OCI-LY1 (cell line): Measurements from ENCODE around the gene NECAB2.

Experiments
- H2AFZ ChIP-seq: fragments of 200-600 bp; sonication (generic), shearing (Covaris generic); 2 replicates; pipeline ENCODE4 v1.6.0; 2014; ENCODE audit warnings: antibody characterized with exemption, mild to moderate bottlenecking, low read length
- H3F3A ChIP-seq: fragments of 200-600 bp; sonication (generic), shearing (Covaris generic); 2 replicates; pipeline ENCODE4 v1.6.0; 2014; ENCODE audit warnings: mild to moderate bottlenecking, antibody characterized with exemption, low read length, moderate library complexity; ENCODE audit not compliant: insufficient read depth
- H3K27ac ChIP-seq: fragments of 200-600 bp; sonication (generic); 2 replicates; pipeline ENCODE4 v1.5.1; 2014; ENCODE audit warnings: low read length, mixed run types, mild to moderate bottlenecking, low read depth; ENCODE audit not compliant: poor library complexity, severe bottlenecking
- H3K27me3 ChIP-seq: fragments of 200-600 bp; sonication (generic); 2 replicates; pipeline ENCODE4 v1.6.0; 2014; ENCODE audit warnings: antibody characterized with exemption, mild to moderate bottlenecking, low read length, moderate library complexity; ENCODE audit not compliant: insufficient read depth
- H3K36me3 ChIP-seq: fragments of 200-600 bp; sonication (generic); 2 replicates; pipeline ENCODE4 v1.6.1; 2014; ENCODE audit warnings: mild to moderate bottlenecking, antibody characterized with exemption, low read length, moderate library complexity, mixed read lengths; ENCODE audit not compliant: insufficient read depth
- H3K4me1 ChIP-seq: fragments of 200-600 bp; sonication (generic); 2 replicates; pipeline ENCODE4 v1.5.1; 2014; ENCODE audit warnings: mild to moderate bottlenecking, low read length, moderate library complexity; ENCODE audit not compliant: insufficient read depth, severe bottlenecking
- H3K4me2 ChIP-seq: fragments of 200-600 bp; sonication (generic), shearing (Covaris generic); 2 replicates; pipeline ENCODE4 v1.6.1; 2014; ENCODE audit warnings: low read length
- H3K4me3 ChIP-seq: fragments of 200-600 bp; sonication (generic); 2 replicates; pipeline ENCODE4 v1.5.1; 2014; ENCODE audit warnings: low read length, low read depth, mild to moderate bottlenecking, mixed read lengths; ENCODE audit not compliant: poor library complexity, severe bottlenecking
- H3K79me2 ChIP-seq: fragments of 200-600 bp; shearing (Covaris generic); 2 replicates; pipeline ENCODE4 v1.6.1; 2016; ENCODE audit warnings: mixed run types, low read length, mixed read lengths; ENCODE audit not compliant: insufficient read depth
- H3K9ac ChIP-seq: fragments of 200-600 bp; sonication (generic), shearing (Covaris generic); 2 replicates; pipeline ENCODE4 v1.6.1; 2014; ENCODE audit warnings: mild to moderate bottlenecking, low read length, mixed read lengths
- H3K9me2 ChIP-seq: fragments of 200-600 bp; sonication (generic), shearing (Covaris generic); 2 replicates; pipeline ENCODE4 v1.6.1; 2014; ENCODE audit warnings: low read depth, mild to moderate bottlenecking, low read length, mixed read lengths
- H3K9me3 ChIP-seq: fragments of 200-600 bp; shearing (Covaris generic); 2 replicates; pipeline ENCODE4 v1.6.1; 2014; ENCODE audit warnings: low read length, mixed read lengths
- H4K20me1 ChIP-seq: fragments of 200-600 bp; sonication (generic), shearing (Covaris generic); 2 replicates; pipeline ENCODE4 v1.6.0; 2016; ENCODE audit warnings: mild to moderate bottlenecking, low read length; ENCODE audit not compliant: insufficient read depth
- CTCF ChIP-seq: fragments of 200-600 bp; sonication (generic), shearing (Covaris generic); IDR thresholded peaks from 2 replicates; pipeline ENCODE4 v1.5.1; 2017; ENCODE audit warnings: mild to moderate bottlenecking, antibody characterized with exemption, low read length, moderate library complexity, mixed read lengths
- EZH2 ChIP-seq: fragments of 200-600 bp; sonication (generic), shearing (Covaris generic); IDR thresholded peaks from 2 replicates; pipeline ENCODE4 v1.8.0; 2017; ENCODE audit warnings: borderline replicate concordance, mixed run types, mild to moderate bottlenecking, antibody characterized with exemption, low read length, moderate library complexity, mixed read lengths

NECAB2 gene

DNA sequence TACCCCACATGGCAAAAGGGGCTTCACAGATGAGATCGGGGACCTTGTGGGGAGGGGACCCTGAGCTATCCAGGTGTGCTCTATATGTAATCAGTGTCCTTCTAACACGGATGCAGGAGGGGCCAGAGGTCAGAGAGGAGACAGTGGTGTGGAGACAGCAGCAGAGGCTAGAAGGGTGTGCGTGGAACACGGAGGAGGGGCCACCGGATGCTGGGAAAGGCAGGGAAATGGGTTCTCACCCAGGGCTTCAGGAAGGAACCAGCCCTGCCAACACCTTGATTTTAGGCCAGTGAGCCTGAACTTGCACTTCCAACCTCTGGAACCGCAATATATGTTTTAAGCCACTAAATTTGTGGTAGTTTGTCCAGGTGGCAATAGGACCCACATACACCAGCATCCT lies 79.2 kb downstream of the NECAB2 start:
- Histone ChIP-seq H3K36me3 (peaks cover 8% of the 10 kb centered on the region), H3K27ac (no peak overlapping the region), H3K4me2 (no peak overlapping the region), H4K20me1 (no peaks in the 10 kb centered on the region), H3K4me1 (no peaks in the 10 kb centered on the region), H3K9me3 (no peaks in the 10 kb centered on the region), H3K4me3 (no peak overlapping the region), H3K9ac (no peak overlapping the region), H2AFZ (no peak overlapping the region), H3K27me3 (no peaks in the 10 kb centered on the region), H3F3A (no peaks in the 10 kb centered on the region), H3K79me2 (no peaks in the 10 kb centered on the region), H3K9me2 (no peaks in the 10 kb centered on the region)
- TF ChIP-seq CTCF (no peak), EZH2 (no peak)

- no peak overlapping the region for H3K27ac ChIP-seq
- no peak overlapping the region for H3K9ac ChIP-seq
- no peak overlapping the region for H2AFZ ChIP-seq
- no peaks in the 10 kb centered on the region for H4K20me1 ChIP-seq
- H3K4me2 ChIP-seq, result no peak overlapping the region
- no peaks in the 10 kb centered on the region for H3K9me3 ChIP-seq
- H3K27me3 ChIP-seq, result no peaks in the 10 kb centered on the region
- no peaks in the 10 kb centered on the region for H3F3A ChIP-seq
- H3K79me2 ChIP-seq, result no peaks in the 10 kb centered on the region
- no peaks in the 10 kb centered on the region for H3K4me1 ChIP-seq
- peaks cover 12% of the 10 kb centered on the region for H3K36me3 ChIP-seq
- H3K9me2 ChIP-seq, result no peaks in the 10 kb centered on the region
- no peak for TF ChIP-seq CTCF
- no peak for TF ChIP-seq EZH2
- no peak overlapping the region for H3K4me3 ChIP-seq
Observed at GRCh38 chr16:84047626-84048025, 79.6 kb downstream of the NECAB2 start.

- no peaks in the 10 kb centered on the region for H4K20me1 ChIP-seq
- H2AFZ ChIP-seq, result no peak overlapping the region
- no peaks in the 10 kb centered on the region for H3K9me3 ChIP-seq
- no peaks in the 10 kb centered on the region for H3F3A ChIP-seq
- no peak overlapping the region for H3K4me2 ChIP-seq
- H3K9ac ChIP-seq, result no peak overlapping the region
- H3K36me3 ChIP-seq, result peaks cover 19% of the 10 kb centered on the region
- H3K27ac ChIP-seq, result no peak overlapping the region
- no peak overlapping the region for H3K4me3 ChIP-seq
- H3K79me2 ChIP-seq, result no peaks in the 10 kb centered on the region
- no peaks in the 10 kb centered on the region for H3K9me2 ChIP-seq
- H3K27me3 ChIP-seq, result no peaks in the 10 kb centered on the region
- H3K4me1 ChIP-seq, result no peaks in the 10 kb centered on the region
- TF ChIP-seq EZH2, result no peak
Observed at GRCh38 chr16:84048270-84048669, 80.2 kb downstream of the NECAB2 start.

DNA sequence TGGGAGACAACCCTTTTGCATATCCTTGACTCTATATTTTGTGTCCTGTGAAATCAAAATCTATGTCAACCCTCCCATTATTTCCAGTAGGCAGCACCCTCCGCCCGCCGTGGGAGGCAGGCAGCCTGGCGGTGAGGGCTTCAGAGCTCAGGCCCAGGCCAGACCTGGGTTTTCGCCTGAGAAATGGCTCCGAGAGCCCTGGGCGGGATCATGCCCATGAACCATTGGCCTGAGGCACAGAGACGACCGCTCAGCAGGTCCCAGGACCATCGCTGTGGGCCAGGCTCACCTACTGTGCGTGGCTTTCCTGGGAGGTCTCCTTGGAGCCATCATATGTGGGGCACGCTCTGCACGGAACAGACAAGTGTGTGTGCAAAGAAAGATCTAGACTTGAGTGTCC lies 80.8 kb downstream of the NECAB2 start:
- Histone ChIP-seq H3F3A (no peaks in the 10 kb centered on the region), H4K20me1 (no peaks in the 10 kb centered on the region), H3K27ac (no peak overlapping the region), H3K9me2 (no peaks in the 10 kb centered on the region), H3K4me2 (no peak overlapping the region), H3K27me3 (no peaks in the 10 kb centered on the region), H3K9me3 (no peaks in the 10 kb centered on the region), H3K9ac (no peak overlapping the region), H3K4me1 (no peaks in the 10 kb centered on the region), H3K79me2 (no peaks in the 10 kb centered on the region), H2AFZ (no peak overlapping the region), H3K36me3 (peaks cover 25% of the 10 kb centered on the region), H3K4me3 (no peak overlapping the region)
- TF ChIP-seq CTCF (no peak), EZH2 (no peak)
